Stimulated activated CD8-positive, alpha-beta memory T cell treated with anti-CD3 and anti-CD28 coated beads, Interleukin-4, amount 100 ng/mL, for 1 hour (primary cell): ENCODE results near the gene RASAL3.
"Not testable (repeated sequence)": the region's sequence is repeated elsewhere in the genome, so short reads cannot be mapped to it uniquely, and the experiment has no call there.

Experiments
- DNase-seq, 2 donors: peaks; one replicate each; pipeline ENCODE4 v3.0.0-alpha.2; 2020; ENCODE audit warnings: low read depth in 2 of 2, low spot score in 1 of 2

Gene RASAL3

DNA sequence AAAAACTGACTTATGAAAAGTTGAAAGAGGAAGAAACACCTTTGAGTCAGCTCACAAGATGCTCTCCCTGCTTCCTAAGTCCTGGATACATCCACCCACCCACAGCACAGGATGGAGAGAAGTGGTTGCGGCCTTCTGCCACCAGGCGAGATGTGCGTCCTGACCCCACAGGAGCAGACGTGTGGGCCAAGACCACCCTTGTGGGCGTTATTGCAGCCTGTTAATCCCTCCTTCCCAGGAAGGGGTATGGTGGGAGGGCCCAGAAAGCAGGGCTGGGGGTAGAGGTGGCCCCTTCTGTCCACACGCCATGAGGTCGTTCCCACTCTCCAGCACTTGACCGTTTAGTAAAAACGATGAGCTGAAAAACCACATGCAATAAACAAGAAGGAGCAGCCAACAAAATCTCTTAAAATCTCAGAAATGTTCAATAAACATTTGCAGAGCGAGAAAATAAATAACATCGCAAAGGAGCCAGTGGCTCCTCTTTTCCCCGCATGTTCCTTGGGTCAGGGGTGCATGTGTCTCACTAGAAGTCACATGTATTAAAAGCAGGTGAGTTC, 43.1 kb downstream of the RASAL3 start:
- no peak for DNase-seq

DNA sequence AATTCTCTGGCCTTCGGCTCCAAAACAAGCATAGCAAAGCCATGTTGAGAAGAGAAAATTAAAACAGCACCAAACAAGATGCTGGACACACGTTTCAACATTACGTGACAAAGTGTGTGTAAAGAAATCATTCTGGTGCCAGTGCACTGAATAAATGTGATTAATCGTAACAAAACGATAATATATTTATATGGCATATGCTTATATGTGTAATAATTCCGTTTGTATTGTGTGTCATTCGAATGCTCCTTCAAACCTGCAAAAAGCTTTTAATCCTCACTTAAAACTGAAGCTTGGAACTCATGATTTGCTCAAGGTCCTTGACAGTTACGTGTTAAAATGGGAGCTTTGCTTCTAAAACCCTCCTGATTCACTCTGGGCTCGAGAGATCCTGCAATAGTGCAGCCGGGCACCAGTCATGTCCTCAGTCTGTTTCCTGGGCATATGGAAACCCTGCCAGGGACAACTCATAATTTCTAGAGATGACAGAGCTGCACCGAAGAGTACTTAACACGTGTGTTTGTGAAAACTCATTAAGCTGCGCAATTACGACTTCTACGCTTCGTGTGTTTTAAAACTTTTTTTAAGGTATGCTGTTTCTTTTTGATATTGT, 44.8 kb downstream of the RASAL3 start:
- no peak for DNase-seq

DNA sequence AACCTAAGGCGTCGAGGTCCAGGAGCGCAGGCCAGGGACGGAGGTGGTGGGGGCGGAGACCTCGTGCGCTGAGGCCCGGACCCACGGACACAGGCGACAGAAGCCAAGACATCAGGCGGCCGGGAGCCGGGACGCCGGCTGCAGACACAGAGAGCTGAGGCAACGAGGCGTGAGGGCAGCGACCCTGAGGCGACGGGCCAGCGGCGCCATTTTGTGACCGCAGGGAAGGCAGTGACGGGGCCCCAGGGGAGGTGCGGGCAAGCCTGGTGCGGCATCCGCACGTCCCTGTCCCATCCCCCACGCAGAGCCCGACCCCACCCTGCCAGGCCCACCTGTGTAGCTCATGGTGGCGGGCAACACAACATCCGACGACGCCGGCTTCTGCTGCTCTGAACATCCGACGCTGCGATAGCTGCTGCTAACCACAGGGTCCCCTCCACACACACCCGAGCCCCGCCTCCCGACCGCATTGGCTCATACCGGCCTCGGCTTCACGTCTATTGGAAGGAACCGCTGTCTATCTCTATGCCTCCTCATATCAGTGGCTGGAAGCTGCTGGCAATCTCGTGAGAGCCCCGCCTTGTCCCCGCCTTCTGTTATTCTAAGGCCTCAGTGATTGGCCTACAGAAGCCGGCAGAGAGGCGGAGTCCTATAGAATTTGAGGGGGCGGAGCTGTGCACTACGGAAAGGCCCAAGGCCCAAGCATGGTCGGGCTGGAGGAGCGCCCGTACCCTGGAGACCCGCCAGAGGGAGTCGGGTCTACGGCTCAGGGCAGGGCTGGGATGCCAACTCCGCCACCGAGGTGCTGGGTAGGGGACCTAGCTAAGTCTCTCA, 45.5 kb downstream of the RASAL3 start, which contains the start of gene AKAP8L:
TSS of gene AKAP8L (minus strand) at position 410 of the 834 bp plus-strand sequence. CDS start at position 345, 65 bp downstream.
- DNase-seq: peak; percentile 91 to 95

DNA sequence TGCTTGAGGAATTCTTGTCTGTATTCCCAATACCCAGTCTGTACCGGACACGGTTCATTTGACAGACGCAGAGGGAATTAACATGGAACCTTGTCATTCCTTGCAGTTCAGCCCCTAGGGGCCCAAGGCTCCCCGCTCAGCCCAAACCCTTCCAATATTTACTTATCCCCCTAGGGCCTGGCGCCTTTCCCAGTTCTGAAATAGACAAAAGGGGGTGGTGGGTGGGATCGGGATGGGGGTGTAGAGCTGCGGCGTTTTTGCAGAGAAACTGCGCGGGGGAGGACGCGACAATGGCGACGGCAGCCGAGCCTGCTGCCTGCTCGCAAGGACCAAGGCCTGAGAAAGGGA, 46.1 kb downstream of the RASAL3 start:
- no peak for DNase-seq

DNA sequence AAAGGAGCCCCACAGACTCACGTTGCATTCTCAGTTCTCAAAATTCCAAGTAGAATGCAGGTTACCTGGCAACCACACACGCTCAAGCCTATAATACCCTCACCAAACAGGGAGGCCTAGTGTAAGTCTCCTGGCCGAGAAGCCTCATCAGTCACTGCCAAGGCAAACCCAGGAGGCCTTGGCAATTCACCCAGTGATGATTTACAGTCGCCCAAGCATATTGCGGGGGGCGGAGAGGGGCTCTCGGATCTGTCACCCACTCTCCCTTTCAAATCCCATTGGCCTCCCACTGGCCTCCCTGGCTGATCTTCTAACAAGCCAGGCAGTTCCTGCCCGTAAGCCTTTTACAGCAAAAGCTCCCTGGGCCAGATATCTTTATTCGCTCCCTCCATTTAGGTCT, 46.6 kb downstream of the RASAL3 start:
- no peak for DNase-seq

DNA sequence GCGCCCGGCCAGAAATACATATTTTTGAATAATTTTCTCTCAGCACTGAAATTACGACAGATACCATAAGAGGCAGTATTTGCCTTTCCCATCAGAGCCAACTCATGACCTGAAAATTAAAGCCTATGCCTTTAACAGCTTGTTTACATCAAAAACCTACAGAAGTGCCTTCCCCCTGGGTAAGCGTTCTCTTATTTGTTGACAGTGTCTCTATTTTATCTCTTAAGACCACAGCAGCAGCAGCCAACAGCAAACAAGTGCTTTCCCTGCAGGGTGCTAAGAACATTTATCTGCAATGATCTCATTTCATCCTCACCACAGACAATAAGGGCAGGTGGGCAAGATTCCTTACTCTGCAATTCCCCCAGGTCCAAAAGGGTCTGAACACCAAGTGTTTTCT, 51.5 kb downstream of the RASAL3 start:
- DNase-seq: no peak

DNA sequence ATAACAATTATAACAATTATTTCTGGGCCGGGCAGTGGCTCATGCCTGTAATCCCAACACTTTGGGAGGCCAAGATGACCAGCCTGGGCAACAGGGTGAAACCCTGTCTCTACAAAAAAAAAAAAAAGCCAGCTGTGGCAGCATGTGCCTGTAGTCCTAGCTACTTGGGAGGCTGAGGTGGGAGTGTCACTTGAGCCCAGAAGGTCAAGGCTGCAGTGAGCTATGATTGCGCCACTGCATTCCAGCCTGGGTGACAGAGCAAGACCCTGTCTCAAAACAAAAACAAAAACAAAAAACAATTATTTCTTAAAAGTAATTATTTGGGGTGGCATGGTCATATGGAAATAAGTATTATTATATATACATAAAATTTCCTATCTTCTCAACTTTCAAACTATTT, 53.0 kb downstream of the RASAL3 start:
- not testable (repeated sequence) for DNase-seq

DNA sequence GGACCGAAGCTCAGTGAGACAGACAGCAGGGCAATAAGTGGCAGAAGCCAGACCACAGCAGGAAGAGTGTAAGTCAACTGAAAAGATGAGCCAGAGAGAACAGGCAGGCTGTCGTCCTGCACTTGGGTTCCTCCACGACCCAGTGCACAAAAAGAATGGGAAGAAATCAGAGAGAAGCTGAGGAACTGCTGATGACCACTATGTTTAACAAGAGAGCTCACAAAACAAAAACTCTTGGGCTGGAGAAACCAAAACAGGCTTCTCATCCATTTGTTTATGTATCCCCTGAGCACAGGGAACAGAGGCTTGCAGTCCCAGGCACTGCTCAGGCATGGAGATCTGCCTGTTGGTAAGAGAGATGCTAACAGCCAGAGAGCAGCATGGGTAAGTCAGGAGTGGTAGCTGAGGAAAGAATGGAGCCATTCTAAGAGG, 59.5 kb downstream of the RASAL3 start:
- no peak for DNase-seq

DNA sequence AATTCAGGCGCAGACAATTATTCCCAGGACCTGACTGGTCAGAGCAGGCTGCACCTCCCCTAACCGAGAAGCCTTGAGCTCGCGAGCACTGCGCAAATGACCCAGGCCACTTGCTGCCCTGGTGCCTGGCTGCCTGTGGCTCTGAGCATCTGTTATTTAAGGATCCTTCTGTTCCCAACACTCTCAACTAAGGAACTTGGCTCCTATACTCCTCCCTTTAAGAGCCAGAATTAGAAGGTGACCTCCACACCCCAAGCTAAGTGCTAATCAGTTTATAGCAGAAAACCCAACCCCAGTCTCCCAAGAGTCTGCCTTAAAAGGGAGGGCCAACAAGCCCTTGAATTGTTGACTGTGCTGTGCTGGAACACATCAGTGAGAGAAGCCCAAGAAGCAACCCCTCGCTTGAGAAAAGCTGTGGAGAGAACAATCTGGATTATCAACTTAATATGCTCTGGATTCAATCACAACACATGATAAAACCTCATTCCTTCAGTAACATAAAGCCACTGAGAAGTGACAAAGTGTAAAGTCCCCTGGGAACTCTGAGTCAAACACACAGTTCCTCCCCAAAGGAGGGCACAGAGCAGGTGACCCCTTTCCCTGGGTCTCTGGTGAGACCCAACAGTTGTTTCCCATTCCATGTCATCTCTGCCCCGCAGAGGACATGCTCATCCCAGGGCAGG, 60.1 kb downstream of the RASAL3 start:
- DNase-seq: no peak

DNA sequence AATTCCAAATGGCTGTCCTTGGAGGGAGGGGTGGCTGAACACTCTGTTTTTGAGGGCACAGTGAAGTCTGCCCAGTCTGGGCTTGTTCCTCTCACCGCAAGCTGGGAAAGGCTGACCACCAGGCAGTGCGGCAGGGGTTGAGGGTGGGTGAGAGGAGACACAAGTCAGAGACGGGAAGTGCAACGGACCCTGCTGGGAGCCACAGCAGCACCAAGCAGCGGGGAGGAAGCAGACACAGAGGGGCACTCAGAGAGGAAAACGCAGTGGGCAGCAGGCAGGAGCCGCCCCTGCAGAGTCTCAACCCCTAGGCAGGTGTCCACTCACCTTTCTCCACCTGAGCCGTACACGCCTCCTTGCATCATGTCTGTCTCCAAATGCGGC, 61.2 kb downstream of the RASAL3 start:
- DNase-seq: no peak

DNA sequence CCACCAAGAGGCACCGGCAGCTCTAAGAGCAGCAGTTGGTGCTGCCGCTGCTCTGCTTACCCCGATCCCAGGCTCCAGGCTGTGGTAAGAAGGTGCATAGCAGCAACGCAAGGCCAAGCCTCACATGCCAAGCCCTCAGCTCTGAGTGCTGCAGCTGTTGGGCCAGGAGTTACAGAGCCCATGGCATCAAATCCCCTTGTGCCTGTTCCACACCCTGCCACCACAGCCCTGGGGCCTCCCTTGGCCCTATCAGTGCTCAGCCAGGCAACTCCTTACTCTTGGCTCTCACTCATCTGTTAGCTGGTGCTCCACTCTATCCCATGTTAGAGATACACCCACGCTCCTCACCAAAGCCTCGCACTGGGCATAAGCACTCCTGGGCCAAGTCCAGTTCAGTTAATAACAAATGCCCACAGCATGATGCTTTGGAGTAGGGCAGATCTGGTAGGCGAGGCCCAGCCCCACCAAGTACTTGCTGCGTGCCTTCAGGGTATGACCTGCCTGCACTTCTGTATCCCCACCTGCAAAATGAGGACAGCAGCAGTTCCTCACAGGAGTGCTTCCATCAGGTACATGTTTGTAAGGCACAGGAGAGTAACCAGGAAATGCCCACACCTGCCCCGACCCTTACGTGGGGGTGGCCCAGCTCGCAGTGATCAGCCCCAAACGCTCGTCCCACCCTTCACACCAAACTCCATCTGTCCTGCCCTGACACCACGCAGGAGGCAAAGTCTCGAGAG, 61.8 kb downstream of the RASAL3 start:
- no peak for DNase-seq
